HG03095 (cell line): Measurements from ENCODE around the gene UMAD1.

ENCODE experiments used
- ATAC-seq: cut with Tn5 transposase; IDR thresholded peaks from one replicate; pipeline ENCODE4 v1.9.1; 2021; ENCODE audit warnings: moderate library complexity; ENCODE audit not compliant: unreplicated experiment

The UMAD1 gene

DNA sequence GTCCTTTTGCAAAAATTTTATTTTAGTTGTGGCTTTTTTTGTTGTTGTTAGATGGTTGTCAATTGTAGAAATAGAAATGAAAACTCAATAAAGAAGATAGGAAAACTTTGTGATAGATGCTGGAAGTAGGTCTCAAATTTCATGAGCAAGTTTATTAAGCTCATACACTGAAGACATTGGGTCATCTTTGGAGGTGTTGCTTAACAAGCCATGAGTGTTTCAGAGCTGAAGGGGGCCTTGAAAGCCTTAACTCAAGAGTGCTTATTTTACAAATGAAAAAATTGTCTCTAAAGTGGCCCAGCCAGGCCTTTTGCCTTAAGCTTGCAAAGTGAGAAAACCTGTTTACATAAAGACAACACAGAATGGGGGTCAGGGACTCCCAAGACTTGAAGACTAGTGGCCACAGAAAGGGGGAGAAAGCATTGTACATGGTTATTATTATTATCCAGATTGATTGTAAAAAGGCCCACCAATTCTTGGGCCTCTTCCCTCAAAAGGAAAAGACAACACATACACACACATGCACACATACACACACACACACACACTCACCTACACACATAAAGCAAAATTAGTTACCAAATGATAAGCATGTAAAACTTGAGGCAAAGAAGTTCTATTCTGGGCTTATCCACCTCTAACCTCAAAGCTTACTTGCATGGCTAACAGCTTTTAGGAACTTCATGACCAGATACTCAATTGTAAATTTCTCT is 278.3 kb downstream of the UMAD1 start:
- ATAC-seq: no peak

GRCh38 chr7:7919449-7919945 is 278.9 kb downstream of the UMAD1 start:
- no peak for ATAC-seq

DNA sequence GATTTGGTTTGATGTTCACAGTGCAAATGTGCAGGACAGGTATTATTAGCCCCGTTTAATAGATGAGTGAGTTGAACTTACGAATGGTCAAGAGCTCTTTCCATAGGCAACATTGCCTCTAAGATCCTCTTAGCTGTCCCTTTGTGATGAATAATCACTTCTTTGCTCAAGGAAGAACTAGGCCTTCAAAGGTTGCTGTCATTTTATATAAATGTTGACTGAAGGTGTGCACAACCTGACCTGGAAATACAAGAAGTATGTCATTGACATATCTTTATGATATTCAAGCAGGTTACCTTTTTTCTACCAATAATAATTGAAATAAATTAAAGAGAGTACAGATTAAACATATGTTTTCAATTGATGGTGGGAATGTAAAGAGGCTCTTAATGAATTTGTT is 279.5 kb downstream of the UMAD1 start:
- no peak for ATAC-seq

- peak; percentile 91 for ATAC-seq
Observed at GRCh38 chr7:7920481-7920880, 279.9 kb downstream of the UMAD1 start.

DNA sequence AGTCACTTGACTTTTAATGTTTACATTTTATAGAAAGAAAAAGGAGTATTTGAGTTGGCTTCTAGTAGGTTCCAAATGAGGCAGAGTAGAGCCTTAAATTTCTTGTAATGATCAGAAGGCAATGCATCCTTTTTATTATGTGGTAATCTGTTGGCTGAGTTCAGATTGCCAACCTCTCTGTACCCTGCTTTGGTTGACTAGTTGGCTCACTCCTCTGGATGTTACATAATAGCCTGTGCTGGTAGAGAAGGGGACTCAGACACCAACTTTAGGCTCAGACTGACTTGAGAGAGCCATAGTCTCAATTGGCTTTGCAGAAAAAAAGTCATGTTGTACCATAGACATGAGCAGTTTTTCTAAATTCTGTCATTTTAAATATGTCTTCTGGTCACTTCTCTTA is 281.3 kb downstream of the UMAD1 start:
- no peak for ATAC-seq

GRCh38 chr7:7922684-7923385 is 282.3 kb downstream of the UMAD1 start:
- ATAC-seq: no peak

DNA sequence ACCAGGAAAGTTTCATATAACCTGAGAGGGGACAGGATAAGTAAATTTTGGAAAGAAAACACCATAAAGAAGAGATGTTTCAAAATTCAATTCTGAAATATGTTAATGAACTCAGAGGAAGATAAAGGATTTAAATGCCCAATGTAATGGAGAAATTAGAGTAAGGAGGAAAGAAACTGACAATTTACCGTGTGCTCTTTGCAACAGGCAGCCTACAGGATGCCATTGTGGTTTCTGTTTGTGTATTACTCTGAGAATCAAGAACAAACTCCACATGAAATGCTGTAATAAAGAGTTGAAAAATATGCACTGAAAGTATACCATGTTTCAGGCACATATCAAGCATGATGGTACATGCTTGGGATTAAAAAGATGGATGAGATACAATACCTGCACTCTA is 283.3 kb downstream of the UMAD1 start:
- no peak for ATAC-seq

- no peak for ATAC-seq
Observed at GRCh38 chr7:7924303-7924702, 283.8 kb downstream of the UMAD1 start.
